GM19328 (cell line): ENCODE results near the gene BANP.
"Not testable (repeated sequence)": the region's sequence is repeated elsewhere in the genome, so short reads cannot be mapped to it uniquely, and the experiment has no call there.

Experiments
- ATAC-seq: cut with Tn5 transposase; IDR thresholded peaks from one replicate; pipeline ENCODE4 v1.9.1; 2021; ENCODE audit warnings: mild to moderate bottlenecking, moderate library complexity; ENCODE audit not compliant: unreplicated experiment

Gene BANP

GRCh38 chr16:88013766-88014251, 62.6 kb downstream of the BANP start:
- no peak for ATAC-seq

GRCh38 chr16:88014252-88014781, 63.1 kb downstream of the BANP start:
- ATAC-seq, result no peak

GRCh38 chr16:88014954-88015805, 63.9 kb downstream of the BANP start:
- no peak for ATAC-seq

DNA sequence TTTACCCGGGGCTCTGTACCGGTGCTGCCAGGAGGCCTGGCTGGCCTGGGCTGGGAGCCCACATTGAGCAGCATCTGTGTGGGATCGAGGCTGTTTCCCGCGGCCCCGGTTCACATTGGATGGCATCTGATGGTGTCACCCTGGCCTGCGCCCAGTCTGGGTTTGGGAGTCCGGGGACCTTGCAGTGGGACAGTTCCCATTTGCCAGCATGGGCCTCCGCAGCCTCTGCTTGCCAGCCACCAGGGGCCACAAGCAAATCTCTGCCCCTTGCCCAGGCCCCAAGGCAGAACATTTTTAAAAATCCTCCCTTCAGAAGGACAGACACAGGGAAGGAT, 64.5 kb downstream of the BANP start:
- no peak for ATAC-seq

GRCh38 chr16:88016386-88016785, 65.2 kb downstream of the BANP start:
- not testable (repeated sequence) for ATAC-seq

- ATAC-seq, result no peak
Measured at GRCh38 chr16:88016964-88017363, 65.7 kb downstream of the BANP start.

DNA sequence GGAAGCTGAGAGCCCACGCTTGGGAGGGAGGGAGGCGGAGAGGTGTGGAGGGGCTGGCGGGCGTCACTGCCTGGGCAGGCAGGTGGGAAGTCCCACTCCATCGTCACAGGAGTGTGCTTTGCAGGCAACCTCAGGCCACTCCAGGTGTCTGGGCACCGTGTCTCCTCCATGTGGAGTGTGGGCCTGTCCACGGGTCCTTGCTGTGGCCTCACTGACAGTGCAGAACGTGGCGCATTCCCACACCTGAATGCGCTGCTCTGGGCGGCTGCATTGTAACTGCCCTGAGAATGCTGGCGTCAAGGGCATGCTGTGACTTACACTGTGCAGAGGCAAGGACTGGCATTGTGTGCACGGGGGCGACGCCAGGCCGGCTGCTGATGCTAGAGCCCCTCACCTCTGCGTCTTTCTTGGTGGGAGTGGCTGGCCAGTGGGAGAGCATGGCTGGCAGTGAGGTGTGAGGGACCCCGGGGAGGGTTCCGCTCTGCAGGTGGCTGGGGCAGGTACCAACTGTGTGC, 66.4 kb downstream of the BANP start:
- no peak for ATAC-seq

DNA sequence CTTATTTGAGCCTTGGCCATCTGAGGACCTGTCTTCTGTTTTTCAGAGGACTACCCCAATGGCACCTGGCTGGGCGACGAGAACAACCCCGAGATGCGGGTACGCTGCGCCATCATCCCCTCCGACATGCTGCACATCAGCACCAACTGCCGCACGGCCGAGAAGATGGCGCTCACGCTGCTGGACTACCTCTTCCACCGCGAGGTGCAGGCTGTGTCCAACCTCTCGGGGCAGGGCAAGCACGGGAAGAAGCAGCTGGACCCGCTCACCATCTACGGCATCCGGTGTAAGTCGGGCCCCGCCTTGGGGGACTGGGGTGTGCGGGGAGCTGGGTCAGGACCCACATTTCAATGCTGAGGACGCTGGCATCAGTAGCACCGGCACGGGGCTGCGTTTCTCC, 67.1 kb downstream of the BANP start:
- not testable (repeated sequence) for ATAC-seq

DNA sequence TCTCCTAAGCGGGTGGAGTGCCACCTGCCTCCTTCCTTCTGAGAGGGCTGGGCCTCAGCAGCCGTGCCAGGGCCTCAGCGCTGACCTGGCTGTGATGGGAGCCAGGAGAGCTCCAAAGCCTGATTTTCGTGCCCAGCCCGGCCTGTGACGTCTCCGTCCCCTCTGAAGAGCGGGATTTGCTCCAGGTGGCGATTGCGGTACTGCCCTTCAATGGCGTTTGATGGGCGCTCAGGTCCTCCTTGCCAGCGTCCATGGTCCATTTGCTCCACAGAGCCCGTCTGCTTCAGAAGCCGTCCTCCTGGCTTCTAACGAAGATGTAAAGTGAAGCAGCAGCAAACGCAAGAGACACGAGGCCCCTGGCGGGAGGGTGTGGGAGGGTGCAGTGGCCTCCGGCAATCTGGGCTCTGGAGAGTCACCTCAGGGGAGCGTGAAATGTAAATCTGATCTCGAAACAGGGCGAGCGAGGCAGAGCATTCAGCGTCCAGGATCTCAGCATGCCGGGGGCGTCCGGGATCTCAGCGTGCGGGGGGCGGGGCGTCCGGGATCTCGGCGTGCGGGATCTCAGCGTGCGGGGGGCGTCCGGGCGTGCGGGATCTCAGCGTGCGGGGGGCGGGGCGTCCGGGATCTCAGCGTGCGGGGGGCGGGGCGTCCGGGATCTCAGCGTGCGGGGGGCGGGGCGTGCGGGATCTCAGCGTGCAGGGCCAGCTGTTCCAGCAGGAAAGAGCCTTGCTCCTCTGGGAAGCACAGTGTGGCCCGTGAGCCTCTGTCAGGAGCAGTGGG, 68.0 kb downstream of the BANP start:
- ATAC-seq, result not testable (repeated sequence)

DNA sequence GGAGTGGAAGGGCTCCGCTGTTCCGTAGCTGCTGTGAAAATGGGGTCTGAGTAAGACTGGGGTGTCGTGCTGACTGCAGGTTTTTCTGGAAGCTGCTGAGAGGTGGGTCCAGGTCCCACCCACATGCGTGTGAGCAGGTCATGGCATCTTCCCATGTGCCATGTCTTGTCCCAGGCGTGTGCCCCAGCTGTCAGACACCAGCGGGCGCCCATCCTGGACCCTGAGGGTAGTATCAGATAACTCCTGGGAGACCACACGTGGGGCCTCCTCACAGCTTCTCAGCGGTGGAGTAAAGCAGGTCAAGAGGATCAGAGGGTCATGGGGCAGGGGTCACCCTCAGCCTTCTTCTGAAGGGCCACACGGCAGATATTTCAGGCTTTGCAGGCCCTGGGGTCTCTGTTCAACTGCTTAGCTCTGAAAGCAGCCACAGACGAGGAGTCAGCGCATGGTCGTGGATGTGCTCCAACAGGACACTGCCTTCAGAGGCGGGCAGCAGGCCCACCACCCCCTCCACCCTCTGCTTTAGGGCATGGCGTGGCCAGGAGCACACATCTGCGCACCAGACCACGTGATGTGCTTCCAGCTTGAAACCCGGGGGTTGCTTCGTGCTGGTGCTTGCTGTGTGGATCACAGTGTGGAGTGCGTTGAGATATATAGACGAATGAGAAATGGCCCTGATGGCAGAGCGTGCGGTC, 68.7 kb downstream of the BANP start:
- ATAC-seq, result no peak

GRCh38 chr16:88020516-88020885, 69.3 kb downstream of the BANP start:
- ATAC-seq, result no peak

GRCh38 chr16:88021041-88021970, 70.1 kb downstream of the BANP start:
- ATAC-seq, result not testable (repeated sequence)

DNA sequence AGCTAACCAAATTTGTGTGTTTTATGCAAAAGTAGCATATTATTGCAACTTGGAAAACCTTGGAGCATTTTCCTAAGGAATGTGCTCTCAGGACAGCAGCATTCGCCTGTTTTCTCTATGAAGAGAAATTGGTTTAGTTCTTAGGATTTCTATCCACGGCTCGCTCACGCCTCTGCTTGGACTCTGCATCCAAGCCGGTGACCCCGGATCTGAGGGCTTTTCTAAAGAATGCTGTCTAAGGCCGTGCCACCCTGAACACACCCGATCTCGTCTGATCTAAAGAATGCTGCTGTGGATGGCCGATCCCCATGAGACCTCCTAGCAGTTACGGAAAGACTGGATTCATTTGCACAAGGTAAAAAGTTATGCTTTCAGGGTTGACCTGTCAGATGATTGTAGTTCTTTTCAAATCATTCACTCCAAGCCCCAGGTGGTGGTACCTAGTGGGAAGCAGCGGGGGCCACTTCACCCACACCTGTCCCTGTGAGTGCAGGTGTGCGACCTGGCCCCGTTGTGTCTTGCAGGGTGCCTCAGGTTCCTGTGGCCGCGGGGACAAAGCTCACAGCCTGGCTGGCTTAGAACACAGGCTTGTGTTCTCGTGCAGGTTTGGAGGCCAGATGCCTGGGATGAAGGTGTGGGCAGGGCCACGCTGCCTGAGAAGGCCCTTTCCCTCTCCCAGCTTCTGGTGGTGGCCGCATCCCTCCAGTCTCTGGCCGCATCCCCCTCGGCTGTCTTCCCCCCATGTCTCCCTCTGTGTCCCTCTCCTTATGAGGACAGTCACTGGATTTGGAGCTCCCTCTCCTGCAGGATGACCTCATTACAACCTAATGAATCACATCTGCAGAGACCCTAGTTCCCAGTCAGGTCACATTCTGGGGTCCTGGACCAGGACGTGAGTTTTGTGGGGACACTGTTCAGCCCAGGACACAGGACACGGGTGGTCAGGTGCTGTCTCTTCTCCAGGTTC, 71.1 kb downstream of the BANP start:
- no peak for ATAC-seq

DNA sequence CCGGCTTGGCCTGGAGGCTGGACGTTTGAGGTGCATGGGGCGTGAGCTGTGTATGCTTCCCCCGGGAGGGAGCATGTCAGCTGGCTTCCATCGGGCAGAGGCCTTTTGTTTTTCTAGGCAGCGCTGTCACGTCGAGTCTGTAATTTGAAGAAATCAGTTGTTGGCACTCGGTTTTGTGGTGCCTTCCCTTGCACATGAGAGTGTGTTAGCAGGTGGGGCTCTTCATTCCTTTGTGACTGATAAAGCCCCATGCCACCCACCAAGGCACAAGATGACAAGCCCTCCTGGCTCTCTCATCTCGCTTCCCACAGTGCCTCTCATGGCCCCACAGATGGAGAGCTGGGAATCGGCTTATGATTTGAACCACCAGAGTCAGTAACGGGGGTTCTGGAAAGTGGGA, 72.1 kb downstream of the BANP start:
- ATAC-seq, result no peak

GRCh38 chr16:88023786-88024185, 72.6 kb downstream of the BANP start:
- no peak for ATAC-seq

DNA sequence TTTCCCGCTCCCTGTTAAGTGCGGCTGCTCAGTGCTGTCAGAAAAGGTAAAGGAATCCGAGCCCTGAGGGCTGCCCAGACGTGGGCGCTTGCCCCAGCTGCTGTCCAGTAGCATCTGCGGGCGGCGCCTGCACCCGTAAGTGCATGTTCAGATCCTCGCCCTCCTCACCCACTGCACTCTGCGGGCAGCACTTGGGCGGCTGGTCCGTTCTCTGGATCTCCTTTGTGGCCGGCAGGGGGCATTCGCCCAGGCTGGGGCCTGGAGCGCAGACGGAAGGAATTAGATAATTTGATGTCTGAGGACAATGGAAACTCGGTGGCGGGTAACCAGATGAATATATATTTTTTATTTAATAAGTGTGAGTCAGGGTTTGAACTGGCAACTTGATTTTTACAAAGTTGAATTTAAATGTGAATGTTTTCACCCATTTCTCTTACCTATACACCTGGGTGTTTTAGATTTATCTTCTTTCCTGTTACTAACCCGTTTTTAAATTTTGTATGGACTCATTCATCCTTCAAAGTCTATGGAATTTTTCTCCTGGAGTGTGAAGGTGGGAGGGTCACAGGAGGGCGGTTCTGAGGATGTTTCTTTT, 73.4 kb downstream of the BANP start:
- ATAC-seq, result not testable (repeated sequence)

GRCh38 chr16:88025086-88025492, 73.9 kb downstream of the BANP start:
- not testable (repeated sequence) for ATAC-seq

DNA sequence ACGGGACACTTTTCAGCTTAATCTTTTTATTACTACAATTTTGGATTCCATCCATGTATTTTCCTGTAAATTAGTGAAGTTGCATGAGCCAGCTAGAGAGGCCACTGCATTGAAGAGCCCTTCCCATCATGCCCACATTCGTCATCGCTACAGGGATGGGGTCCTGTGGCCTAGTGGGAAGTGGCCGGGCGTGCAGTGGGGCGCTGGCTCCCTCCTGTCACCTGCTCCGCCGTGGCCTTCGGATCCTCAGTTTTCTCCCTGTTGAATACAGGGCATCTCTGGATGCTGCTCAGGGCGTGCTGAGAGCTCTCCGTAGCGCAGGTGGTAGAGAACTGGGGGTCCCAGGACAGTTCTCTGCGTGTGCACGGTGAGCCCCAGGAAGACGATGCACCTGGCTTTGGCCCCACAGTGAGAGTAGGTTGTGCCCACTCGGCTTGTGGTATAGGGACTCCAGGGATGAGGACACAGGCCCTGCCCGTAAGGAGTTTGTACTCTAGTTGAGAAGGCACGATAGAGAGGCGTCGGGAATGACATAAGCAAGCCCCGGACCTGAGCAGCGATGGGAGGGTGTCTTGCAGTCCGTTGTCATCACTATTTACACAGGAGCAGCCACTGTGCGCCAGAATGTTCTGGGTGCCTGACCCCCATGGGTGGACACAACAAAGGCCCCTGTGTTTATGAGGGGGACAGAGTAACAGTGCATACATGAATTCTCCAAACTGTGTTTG, 74.8 kb downstream of the BANP start:
- not testable (repeated sequence) for ATAC-seq
